Left ventricle myocardium inferior (tissue), 1 donor: ENCODE measurements around the gene SDK2. TPM values are rescaled to one million over a fixed set of nuclear protein-coding genes. Genes with fewer than 3 reads are reported as not detected.

ENCODE experiments used
- DNase-seq: peaks from one replicate; pipeline ENCODE4 v3.0.0-alpha.2; 2020
- H3K27ac ChIP-seq: fragments of 200-600 bp; replicated peaks from 2 replicates; pipeline ENCODE4 v1.8.0; 2021
- H3K27me3 ChIP-seq: fragments of 200-600 bp; 2 replicates; pipeline ENCODE4 v1.8.0; 2021; ENCODE audit warnings: low read depth
- H3K36me3 ChIP-seq: fragments of 200-600 bp; 2 replicates; pipeline ENCODE4 v1.8.0; 2021
- H3K4me1 ChIP-seq: fragments of 200-600 bp; 2 replicates; pipeline ENCODE4 v1.8.0; 2021
- H3K4me3 ChIP-seq: fragments of 200-600 bp; 2 replicates; pipeline ENCODE4 v1.8.0; 2021; ENCODE audit warnings: mild to moderate bottlenecking, moderate library complexity
- H3K9me3 ChIP-seq: fragments of 200-600 bp; replicated peaks from 2 replicates; pipeline ENCODE4 v1.8.0; 2021
- intact Hi-C: fragments of 100-400 bp; cut with micrococcal nuclease; formaldehyde crosslinking; loops from one replicate; pipeline ENCODE4 v1.11.0; 2022
- total RNA-seq: library from RNA; stranded (reverse); fragmentation: NEBNext Ultra II Directional; extraction: Animal tissue kit (Norgen Biotek cat#: 25700); gene quantifications from one replicate; pipeline ENCODE4 v1.2.1, GENCODE V29; 2021
- TF ChIP-seq, protein P1 (sequence below): fragments of 200-600 bp; IDR thresholded peaks from 2 replicates; pipeline ENCODE4 v1.8.0; 2021; ENCODE audit warnings: antibody characterized with exemption, mild to moderate bottlenecking, borderline replicate concordance
- donor health status: DM: no; HTN: yes; CAD: no; lungs with severe emphysema.

SDK2 gene
- total RNA-seq, 1 donor from 2014 or later, result 2.2 TPM

DNA sequence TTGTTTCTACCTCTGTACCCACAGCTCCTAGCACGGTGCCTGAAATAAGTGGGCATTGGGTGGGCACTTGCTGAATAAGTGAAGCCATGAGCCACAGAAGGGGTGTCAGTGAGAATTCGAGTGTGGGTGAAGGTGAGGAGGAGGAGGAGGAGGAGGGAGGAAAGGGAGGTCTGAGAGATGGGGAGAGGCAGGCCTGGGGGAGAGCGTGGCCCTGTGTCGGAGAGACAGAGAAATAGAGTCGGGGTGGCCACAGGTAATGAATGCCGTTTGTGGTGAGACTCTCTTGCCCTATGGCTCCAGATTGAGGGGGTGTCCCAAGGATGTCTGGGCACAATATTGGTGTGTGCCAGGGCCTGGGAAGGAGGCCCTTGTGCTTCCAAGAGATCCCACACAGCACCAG, 49.2 kb downstream of the SDK2 start:
- TF ChIP-seq, protein P1, sequence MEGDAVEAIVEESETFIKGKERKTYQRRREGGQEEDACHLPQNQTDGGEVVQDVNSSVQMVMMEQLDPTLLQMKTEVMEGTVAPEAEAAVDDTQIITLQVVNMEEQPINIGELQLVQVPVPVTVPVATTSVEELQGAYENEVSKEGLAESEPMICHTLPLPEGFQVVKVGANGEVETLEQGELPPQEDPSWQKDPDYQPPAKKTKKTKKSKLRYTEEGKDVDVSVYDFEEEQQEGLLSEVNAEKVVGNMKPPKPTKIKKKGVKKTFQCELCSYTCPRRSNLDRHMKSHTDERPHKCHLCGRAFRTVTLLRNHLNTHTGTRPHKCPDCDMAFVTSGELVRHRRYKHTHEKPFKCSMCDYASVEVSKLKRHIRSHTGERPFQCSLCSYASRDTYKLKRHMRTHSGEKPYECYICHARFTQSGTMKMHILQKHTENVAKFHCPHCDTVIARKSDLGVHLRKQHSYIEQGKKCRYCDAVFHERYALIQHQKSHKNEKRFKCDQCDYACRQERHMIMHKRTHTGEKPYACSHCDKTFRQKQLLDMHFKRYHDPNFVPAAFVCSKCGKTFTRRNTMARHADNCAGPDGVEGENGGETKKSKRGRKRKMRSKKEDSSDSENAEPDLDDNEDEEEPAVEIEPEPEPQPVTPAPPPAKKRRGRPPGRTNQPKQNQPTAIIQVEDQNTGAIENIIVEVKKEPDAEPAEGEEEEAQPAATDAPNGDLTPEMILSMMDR, result no peak
- Histone ChIP-seq H3K27me3 (peaks cover 32% of the 10 kb centered on the region), H3K36me3 (no peaks in the 10 kb centered on the region), H3K9me3 (no peaks in the 10 kb centered on the region), H3K4me3 (no peak overlapping the region), H3K4me1 (peaks cover 14% of the 10 kb centered on the region), H3K27ac (no peak overlapping the region)
- DNase-seq, result no peak
- intact Hi-C loops, result no loop called here

DNA sequence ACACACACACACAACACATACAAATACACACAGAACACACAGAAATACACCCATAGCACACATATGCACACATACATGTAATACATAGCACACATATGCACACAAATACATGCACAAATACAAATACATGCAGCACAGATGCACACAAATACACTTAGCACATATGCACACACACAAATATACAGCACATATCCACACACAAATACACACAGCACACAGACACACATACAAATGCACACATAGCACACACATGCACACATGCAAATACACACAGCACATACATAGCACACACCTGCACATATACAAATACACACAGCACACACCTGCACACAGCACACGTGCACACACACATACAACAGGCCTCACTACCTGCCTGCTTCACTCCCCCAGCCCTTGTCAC, 49.6 kb downstream of the SDK2 start:
- Histone ChIP-seq H3K27me3 (peaks cover 32% of the 10 kb centered on the region), H3K4me1 (peaks cover 14% of the 10 kb centered on the region), H3K36me3 (no peaks in the 10 kb centered on the region), H3K4me3 (no peak overlapping the region), H3K27ac (no peak overlapping the region), H3K9me3 (no peaks in the 10 kb centered on the region)
- intact Hi-C loops, result no loop called here
- TF ChIP-seq, protein P1, result no peak
- no peak for DNase-seq

DNA sequence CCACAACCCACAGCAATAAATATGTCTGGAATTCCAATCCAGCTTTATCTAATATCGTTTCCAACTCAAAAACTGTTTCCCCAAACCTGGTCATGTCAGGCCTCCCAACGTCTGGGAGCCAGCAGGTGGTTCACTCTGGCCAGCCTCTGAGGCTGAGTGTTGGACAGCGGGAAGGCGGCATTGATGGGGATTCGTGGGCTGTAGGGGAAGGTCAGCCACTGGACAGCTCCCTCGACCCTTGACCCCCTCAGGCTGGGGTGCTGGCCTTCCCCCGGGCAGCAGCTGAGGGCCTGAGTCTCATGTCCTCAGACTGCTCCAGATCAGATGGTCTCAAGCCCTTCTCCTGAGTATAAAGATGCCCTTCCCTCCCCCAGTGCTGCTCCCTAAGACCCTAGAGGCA, 50.2 kb downstream of the SDK2 start:
- TF ChIP-seq, protein P1, result no peak
- peaks cover 14% of the 10 kb centered on the region for H3K4me1 ChIP-seq
- H3K27ac ChIP-seq, result no peak overlapping the region
- H3K4me3 ChIP-seq, result no peak overlapping the region
- H3K36me3 ChIP-seq, result no peaks in the 10 kb centered on the region
- H3K27me3 ChIP-seq, result peaks cover 32% of the 10 kb centered on the region
- no peak for DNase-seq
- intact Hi-C loops, result no loop called here
- no peaks in the 10 kb centered on the region for H3K9me3 ChIP-seq

DNA sequence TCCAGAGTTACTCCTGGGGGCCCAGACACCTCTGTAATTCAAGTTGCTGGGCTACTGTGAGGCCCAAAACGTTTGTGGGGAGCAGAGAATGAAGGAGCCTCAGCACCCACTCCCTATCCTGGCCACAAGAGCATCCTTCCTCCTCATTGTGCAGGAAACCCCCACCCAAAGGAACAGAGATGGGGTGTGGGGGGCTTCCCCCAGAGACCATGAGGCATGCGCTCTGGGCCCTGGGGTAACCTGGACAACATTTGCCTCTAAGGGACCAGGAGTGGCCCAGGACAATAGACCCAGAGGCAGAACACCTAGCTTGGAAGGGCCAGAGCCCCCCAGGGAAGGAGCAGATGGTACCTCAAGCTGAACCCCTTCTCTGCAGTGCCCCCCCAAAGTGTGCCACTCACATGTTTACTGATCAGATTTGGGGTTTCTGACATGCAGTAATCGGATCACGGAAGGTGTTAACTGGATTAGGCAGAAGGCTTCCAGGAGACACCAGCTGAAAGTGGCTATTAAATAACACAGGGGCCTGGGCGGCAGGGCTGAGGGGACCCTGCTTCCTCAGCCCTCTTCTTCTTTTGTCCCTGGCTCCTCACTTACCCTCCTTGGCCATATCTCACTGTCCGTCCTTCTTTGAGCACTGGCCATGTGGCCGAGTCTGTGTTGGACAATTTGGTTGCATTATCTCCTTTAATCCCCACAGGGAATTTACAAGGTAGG, 50.8 kb downstream of the SDK2 start:
- TF ChIP-seq, protein P1, result no peak
- Histone ChIP-seq H3K4me3 (no peak overlapping the region), H3K36me3 (no peaks in the 10 kb centered on the region), H3K27me3 (peaks cover 32% of the 10 kb centered on the region), H3K4me1 (peaks cover 14% of the 10 kb centered on the region), H3K27ac (no peak overlapping the region), H3K9me3 (no peaks in the 10 kb centered on the region)
- intact Hi-C loops, result no loop called here
- no peak for DNase-seq

DNA sequence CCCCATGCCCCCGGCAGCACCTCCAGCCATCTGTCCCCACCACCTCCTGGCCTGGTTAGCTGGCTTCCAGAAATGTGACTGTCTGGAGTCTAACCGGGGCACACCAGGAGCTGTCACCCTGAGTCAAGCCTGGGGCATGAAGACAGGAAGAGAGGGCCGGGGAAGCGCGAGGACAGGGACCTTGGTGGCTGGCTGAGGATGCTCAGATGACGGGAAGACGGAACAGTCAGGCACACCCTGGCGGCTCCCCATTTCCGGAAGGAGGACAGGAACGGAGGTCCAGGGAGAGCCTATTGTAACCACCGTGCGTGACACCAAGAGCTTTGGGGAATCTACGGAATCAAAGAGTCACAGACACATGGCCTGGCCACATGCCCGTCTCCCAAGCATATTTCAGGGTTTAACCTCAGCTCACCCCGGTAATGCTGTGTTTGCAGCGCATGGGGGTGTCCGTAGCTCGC, 51.7 kb downstream of the SDK2 start:
- no peaks in the 10 kb centered on the region for H3K9me3 ChIP-seq
- no peak overlapping the region for H3K4me3 ChIP-seq
- no peak overlapping the region for H3K27ac ChIP-seq
- intact Hi-C loops, result no loop called here
- H3K4me1 ChIP-seq, result peaks cover 14% of the 10 kb centered on the region
- no peaks in the 10 kb centered on the region for H3K36me3 ChIP-seq
- H3K27me3 ChIP-seq, result peaks cover 32% of the 10 kb centered on the region
- DNase-seq, result no peak
- TF ChIP-seq, protein P1, result no peak
